Stimulated activated CD8-positive, alpha-beta memory T cell treated with anti-CD3 and anti-CD28 coated beads, Interleukin-7, amount 100 ng/mL, for 48 hours (primary cell): ENCODE data around the gene FAM228B.
"Not testable (repeated sequence)": the region's sequence is repeated elsewhere in the genome, so short reads cannot be mapped to it uniquely, and the experiment has no call there.

Experiments used
- DNase-seq, 2 donors: peaks; one replicate each; pipeline ENCODE4 v3.0.0-alpha.2; 2020; ENCODE audit warnings: low read depth in 1 of 2; ENCODE audit errors: extremely low read depth in 1 of 2

Gene FAM228B

GRCh38 chr2:24153478-24153877 is 30.2 kb downstream of the FAM228B start:
- DNase-seq: no peak

- DNase-seq: no peak
Measured at GRCh38 chr2:24158131-24158530, 34.9 kb downstream of the FAM228B start.

DNA sequence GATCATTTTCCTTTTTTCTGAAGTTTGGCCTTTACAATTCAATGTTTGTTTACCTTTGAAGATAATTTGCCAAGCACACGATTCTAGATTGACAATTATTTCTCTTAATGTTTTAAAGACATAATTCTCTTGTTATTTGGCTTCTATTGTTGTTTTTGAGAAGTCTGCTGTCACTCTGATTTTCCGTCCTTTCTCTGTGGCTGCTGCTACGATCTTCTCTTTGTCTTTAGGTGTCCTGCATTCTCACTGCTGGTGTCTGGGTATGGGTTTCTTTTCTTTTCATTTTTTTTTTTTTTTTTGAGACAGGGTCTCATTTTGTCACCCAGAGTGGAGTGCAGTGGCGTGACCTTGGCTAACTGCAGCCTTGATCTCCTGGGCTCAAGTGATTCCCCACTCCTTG is 36.4 kb downstream of the FAM228B start:
- DNase-seq: no peak

- no peak for DNase-seq
Measured at GRCh38 chr2:24160761-24161160, 37.5 kb downstream of the FAM228B start.

DNA sequence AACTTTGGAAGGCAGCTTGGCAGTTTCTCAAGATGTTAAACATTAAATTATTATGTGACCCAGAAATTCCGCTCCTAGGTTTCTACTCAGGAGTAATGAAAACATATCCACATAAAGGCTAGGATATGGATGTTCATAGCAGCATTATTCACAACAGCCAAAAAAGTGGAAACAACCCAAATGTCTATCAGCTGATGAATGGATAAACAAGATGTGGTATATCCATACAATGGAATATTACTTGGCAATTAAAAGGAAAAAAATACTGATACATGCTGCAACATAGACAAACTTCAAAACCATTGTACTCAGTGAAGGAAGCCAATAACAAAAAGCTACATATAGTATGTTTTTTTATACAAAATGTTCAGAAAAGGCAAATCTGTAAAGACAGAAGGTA is 39.2 kb downstream of the FAM228B start:
- DNase-seq: no peak

- DNase-seq: no peak
Measured at GRCh38 chr2:24163186-24163585, 39.9 kb downstream of the FAM228B start.

GRCh38 chr2:24163601-24164000 is 40.3 kb downstream of the FAM228B start:
- no peak for DNase-seq

DNA sequence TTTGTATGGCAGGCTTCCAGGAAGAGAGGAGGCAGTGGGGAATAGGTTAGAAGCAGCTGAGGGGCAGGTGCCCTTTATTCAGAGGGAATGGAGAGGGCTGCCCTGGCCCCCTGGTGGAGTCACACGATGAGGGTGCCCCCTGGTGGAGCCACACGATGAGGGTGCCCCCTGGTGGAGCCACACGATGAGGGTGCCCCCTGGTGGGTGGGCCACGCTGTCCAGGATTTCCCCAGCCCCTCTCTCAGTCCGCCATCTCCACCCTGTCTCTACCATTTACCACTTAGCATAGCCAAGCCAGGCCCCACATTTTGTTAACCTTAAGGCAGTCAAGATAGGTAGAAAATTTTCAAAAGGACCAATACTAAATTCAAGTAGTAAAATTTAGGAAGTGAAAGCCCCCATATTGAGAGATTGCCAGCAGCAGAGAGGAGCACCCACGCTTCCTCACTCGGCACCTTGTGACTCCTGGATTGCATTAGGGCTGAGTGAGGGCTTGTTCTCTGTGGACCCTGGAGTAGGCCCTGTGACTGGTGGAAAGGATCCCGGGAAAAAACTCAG is 41.2 kb downstream of the FAM228B start:
- peak; percentile 6 to 8 for DNase-seq

DNA sequence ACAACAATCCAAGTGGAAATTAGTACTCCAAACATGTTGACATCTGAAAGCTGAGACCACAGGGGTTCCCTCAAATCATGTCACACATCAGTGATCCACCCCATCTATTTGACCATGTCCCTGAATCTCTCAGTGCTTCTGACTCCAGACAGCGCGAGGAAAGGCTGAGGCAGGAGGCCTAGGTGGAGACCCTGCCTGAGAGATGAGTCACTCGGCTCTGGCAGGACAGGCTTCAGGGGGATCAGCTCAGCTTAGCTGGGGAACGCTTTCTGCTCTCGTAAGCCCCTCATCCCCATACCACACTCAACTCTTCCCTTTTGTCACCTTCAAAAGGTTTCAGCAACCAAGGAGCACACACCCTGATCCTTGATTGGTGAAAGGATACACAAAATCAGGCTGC is 45.8 kb downstream of the FAM228B start:
- DNase-seq: no peak

DNA sequence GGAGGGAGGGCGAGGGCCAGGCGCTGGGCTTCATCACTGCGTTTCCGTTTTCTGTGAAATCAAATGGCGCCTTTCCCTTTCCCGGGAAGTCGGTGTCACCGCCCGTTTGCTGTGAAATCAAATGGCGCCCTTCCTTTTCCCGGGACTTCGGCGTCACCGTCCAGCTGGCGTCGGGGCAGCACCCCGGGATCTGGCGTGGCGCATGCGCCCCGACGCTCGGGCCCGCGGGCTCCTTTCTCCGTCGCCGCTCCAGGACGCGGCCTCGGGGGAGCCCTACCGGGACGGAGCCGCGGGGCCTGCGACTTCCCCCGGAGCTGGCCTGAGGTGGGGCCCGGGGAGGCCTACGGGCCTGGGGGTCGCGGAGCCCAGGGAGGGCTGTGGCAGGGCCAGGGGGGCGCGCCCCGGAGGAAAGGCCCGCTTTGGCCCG is 51.6 kb downstream of the FAM228B start, which contains the start of gene FAM228A:
Gene FAM228A (plus strand): TSS at position 203 of the 427 bp plus-strand sequence. CDS start 428 bp downstream, outside the sequence.
- DNase-seq: no peak

DNA sequence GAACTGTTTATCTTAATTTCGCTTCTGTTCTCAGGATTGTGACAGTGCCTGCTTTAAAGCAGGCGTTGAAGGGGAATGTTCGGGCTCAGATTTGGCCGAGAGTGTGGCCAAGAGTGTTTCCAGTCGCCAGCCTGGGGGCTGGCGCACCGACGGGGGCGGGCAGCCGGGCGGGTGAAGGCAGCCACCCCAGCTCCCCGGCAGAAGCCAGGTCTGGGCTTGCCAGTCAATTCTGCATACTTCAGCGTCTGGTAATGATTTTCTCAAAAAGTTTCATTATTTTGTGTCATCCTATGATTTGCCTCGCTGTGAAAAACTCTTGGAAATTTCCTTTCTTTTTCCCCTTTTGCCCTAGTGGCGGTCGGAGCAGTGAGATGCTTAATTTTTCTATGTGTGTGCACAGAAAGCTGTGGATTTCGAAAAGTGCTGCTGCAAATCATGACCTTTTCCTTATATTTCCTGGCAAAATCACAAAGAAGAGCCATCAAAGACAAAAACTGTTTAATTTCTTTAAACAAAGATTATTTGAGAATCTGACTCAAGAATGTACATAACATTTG is 52.4 kb downstream of the FAM228B start:
- no peak for DNase-seq

- no peak for DNase-seq
Measured at GRCh38 chr2:24176326-24176725, 53.1 kb downstream of the FAM228B start.

- no peak for DNase-seq
Measured at GRCh38 chr2:24179683-24180082, 56.4 kb downstream of the FAM228B start.

DNA sequence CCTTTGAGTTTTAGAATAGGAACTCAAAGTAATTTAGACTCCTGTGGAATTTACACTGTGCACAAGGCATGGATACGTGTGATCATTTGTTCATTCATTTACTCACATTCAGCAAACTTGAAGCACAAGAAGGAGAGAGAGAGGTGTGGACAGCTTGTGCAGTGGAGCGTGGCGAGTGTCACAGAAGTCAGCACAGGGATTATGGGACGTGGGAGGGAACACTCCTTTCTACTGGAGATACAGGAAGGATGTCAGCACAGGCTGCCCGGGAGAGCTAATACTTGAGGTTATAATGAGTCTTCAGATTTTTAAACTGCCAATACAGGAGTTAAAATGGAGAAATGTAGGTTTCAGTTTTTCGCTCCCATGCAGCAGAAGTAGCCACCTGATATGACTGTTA is 58.6 kb downstream of the FAM228B start:
- no peak for DNase-seq

DNA sequence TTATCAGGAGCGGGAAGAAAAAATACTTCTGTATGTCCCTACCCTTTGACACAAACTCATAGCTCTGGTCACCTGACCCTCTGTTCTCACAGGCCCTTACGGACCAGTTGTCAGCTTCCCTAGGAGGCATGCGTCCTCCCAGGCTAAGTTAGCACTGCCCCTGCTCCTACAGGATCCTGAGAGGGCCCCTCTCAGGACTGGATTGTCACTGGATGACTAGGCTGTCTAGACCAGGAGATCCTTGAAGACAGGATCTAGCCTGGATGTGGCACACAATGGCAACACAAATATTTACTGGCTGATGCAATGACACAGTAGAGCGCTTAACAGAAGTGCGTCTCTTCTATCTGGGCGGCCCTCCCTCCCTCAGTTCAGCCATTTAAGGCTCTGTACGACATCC is 59.2 kb downstream of the FAM228B start:
- no peak for DNase-seq

GRCh38 chr2:24183366-24184069 is 60.2 kb downstream of the FAM228B start:
- DNase-seq: no peak

DNA sequence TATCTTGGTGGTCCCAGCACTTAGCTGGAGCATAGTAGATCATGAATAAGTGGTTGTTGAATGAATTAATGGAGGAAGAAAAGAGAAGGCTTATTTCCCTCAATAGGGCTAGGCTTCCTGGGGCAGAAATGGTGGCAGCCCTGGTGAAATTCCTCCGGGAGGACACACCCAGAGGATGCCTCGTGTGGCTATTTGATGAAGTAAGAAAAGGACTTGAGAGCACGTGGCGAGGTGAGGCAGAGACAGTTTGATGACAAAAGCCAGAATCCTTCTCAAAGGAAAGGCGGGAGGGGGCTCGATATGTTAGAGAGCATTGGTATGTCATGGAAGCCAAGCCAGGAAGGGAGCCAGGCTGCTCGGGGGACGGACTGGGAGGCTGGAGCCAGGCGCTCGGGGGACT is 66.3 kb downstream of the FAM228B start:
- no peak for DNase-seq

DNA sequence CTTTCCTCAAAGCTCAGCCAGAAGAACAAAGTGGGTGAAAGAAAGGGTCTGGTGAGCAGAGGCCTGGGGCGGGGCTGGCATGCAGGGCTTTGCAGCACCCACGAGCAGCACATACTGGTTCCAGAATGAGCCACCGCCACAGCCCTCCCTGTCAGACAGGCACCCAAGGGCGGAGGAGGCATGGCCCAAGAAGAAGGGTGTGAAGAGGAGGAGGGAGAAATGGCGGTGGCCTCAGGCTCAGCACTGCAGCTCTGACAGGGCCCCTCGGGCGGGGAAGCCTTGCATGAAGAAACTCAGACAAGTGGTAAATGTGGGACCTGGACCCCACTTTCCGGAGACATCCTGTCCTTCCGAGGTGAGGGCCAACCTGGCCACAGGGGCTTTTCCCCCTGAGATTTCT is 67.2 kb downstream of the FAM228B start:
- no peak for DNase-seq

GRCh38 chr2:24191156-24191555 is 67.9 kb downstream of the FAM228B start:
- DNase-seq: no peak

GRCh38 chr2:24191848-24192247 is 68.6 kb downstream of the FAM228B start:
- DNase-seq: no peak

DNA sequence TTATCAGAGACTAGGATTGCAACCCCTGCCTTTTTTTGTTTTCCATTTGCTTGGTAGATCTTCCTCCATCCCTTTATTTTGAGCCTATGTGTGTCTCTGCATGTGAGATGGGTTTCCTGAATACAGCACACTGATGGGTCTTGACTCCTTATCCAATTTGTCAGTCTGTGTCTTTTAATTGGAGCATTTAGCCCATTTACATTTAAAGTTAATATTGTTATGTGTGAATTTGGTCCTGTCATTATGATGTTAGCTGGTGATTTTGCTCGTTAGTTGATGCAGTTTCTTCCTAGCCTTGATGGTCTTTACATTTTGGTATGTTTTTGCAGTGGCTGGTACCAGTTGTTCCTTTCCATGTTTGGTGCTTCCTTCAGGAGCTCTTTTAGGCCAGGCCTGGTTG is 73.9 kb downstream of the FAM228B start:
- not testable (repeated sequence) for DNase-seq

DNA sequence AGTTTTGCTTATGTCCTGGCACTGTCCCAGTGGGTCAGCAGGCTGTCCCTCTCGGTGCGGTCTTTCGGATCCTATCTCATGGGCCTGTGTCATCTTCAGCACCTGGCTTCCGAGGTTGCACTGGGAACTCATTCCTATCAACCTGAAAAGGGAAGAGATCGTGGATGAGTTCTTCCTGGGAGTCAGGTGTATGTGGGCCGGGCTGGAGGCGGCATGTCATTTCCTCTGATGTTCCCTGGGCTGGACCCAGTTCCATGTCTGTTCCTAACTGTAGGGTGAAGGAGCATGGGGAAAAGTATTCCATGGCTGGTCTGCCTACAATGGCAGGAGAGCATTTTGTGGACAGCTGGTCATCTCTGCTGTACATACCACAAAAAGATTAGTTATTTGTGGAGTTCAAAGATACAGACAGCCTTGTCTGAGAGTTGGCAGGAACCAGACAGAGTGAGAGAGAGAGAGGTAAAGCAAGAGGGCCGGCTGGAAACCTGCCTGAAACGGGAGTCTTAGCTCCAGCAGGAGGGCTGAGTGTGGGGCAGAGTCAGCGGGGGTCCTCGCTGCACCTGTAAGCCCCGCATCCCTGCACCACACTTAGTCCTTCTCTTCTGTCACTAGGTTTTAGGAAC is 76.8 kb downstream of the FAM228B start:
- DNase-seq: no peak
